Measurements from ENCODE around the gene HIP1.
"Not testable (repeated sequence)": the region's sequence is repeated elsewhere in the genome, so short reads cannot be mapped to it uniquely, and the experiment has no call there.

DNA sequence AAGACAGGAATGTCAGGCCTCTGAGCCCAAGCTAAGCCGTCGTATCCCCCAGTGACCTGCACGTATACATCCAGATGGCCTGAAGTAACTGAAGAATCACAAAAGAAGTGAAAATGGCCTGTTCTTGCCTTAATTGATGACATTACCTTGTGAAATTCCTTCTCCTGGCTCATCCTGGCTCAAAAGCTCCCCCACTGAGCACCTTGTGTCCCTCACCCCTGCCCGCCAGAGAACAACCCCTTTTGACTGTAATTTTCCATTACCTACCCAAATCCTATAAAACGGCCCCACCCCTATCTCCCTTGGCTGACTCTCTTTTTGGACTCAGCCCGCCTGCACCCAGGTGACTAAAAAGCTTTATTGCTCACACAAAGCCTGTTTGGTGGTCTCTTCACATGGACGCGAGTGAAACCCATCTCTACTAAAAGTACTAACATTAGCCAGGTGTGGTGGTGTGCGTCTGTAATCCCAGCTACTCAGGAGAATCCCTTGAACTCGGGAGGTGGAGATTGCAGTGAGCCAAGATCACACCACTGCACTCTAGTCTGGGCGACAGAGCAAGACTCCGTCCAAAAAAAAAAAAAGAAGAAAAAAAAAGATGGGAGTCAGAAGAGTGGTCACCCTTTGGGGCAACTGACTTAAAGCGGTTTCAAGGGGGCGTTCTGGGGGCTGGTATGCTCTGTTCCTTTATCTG is 49.6 kb upstream of the HIP1 start:
- TF ChIP-seq, protein P1, sequence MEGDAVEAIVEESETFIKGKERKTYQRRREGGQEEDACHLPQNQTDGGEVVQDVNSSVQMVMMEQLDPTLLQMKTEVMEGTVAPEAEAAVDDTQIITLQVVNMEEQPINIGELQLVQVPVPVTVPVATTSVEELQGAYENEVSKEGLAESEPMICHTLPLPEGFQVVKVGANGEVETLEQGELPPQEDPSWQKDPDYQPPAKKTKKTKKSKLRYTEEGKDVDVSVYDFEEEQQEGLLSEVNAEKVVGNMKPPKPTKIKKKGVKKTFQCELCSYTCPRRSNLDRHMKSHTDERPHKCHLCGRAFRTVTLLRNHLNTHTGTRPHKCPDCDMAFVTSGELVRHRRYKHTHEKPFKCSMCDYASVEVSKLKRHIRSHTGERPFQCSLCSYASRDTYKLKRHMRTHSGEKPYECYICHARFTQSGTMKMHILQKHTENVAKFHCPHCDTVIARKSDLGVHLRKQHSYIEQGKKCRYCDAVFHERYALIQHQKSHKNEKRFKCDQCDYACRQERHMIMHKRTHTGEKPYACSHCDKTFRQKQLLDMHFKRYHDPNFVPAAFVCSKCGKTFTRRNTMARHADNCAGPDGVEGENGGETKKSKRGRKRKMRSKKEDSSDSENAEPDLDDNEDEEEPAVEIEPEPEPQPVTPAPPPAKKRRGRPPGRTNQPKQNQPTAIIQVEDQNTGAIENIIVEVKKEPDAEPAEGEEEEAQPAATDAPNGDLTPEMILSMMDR (conservative IDR thresholded peaks at IDR 0.05), result not testable (repeated sequence)
- TF ChIP-seq EZH2 (IDR thresholded peaks at IDR 0.05; ENCODE audit: low read depth), result not testable (repeated sequence)

All from PC-9 (cell line).